ENCODE measurements around the gene SCUBE3.

Gene SCUBE3

GRCh38 chr6:35215665-35216411 is 2.1 kb downstream of the SCUBE3 start:
- Histone ChIP-seq H3K9ac (ENCODE audit: low read depth, low read length) (no peak overlapping the region), H3K27me3 (ENCODE audit: insufficient read depth, low read length) (peaks cover 90% of the 10 kb centered on the region), H3K9me3 (ENCODE audit: insufficient read depth, low read depth, low read length) (no peaks in the 10 kb centered on the region), H3K4me1 (ENCODE audit: insufficient read depth, low read length) (peaks cover 40% of the 10 kb centered on the region), H3K27ac (ENCODE audit: low read length) (no peak overlapping the region), H3K4me3 (ENCODE audit: low read length) (peak overlapping the region; percentile 68), H3K36me3 (ENCODE audit: insufficient read depth, low read depth, low read length) (no peaks in the 10 kb centered on the region)

- Histone ChIP-seq H3K27me3 (ENCODE audit: insufficient read depth, low read length) (peaks cover 90% of the 10 kb centered on the region), H3K9ac (ENCODE audit: low read depth, low read length) (no peak overlapping the region), H3K27ac (ENCODE audit: low read length) (no peak overlapping the region), H3K4me1 (ENCODE audit: insufficient read depth, low read length) (peaks cover 40% of the 10 kb centered on the region), H3K9me3 (ENCODE audit: insufficient read depth, low read depth, low read length) (no peaks in the 10 kb centered on the region), H3K4me3 (ENCODE audit: low read length) (peak overlapping the region; percentile 68), H3K36me3 (ENCODE audit: insufficient read depth, low read depth, low read length) (no peaks in the 10 kb centered on the region)
Measured at GRCh38 chr6:35216412-35216732, 2.6 kb downstream of the SCUBE3 start.

- Histone ChIP-seq H3K4me3 (ENCODE audit: low read length) (peak overlapping the region; percentile 68), H3K4me1 (ENCODE audit: insufficient read depth, low read length) (peaks cover 40% of the 10 kb centered on the region), H3K27ac (ENCODE audit: low read length) (no peak overlapping the region), H3K27me3 (ENCODE audit: insufficient read depth, low read length) (peaks cover 90% of the 10 kb centered on the region), H3K9me3 (ENCODE audit: insufficient read depth, low read depth, low read length) (no peaks in the 10 kb centered on the region), H3K9ac (ENCODE audit: low read depth, low read length) (peak overlapping the region; percentile 30; the same call in 1 of the 2 replicates), H3K36me3 (ENCODE audit: insufficient read depth, low read depth, low read length) (no peaks in the 10 kb centered on the region)
Measured at GRCh38 chr6:35216851-35217811, 3.4 kb downstream of the SCUBE3 start.

- H3K27me3 ChIP-seq (ENCODE audit: insufficient read depth, low read length), result peaks cover 90% of the 10 kb centered on the region
- no peak overlapping the region for H3K27ac ChIP-seq (ENCODE audit: low read length)
- peaks cover 36% of the 10 kb centered on the region for H3K4me1 ChIP-seq (ENCODE audit: insufficient read depth, low read length)
- H3K4me3 ChIP-seq (ENCODE audit: low read length), result no peak overlapping the region; the same call in 1 of the 2 replicates
- H3K9ac ChIP-seq (ENCODE audit: low read depth, low read length), result peak overlapping the region; percentile 30; the same call in 1 of the 2 replicates
- H3K9me3 ChIP-seq (ENCODE audit: insufficient read depth, low read depth, low read length), result no peaks in the 10 kb centered on the region
- H3K36me3 ChIP-seq (ENCODE audit: insufficient read depth, low read depth, low read length), result no peaks in the 10 kb centered on the region
Measured at GRCh38 chr6:35218021-35218420, 4.3 kb downstream of the SCUBE3 start.

- Histone ChIP-seq H3K4me1 (ENCODE audit: insufficient read depth, low read length) (peaks cover 36% of the 10 kb centered on the region), H3K4me3 (ENCODE audit: low read length) (no peak overlapping the region), H3K27ac (ENCODE audit: low read length) (no peak overlapping the region), H3K36me3 (ENCODE audit: insufficient read depth, low read depth, low read length) (no peaks in the 10 kb centered on the region), H3K9me3 (ENCODE audit: insufficient read depth, low read depth, low read length) (no peaks in the 10 kb centered on the region), H3K27me3 (ENCODE audit: insufficient read depth, low read length) (peaks cover 90% of the 10 kb centered on the region), H3K9ac (ENCODE audit: low read depth, low read length) (no peak overlapping the region)
Measured at GRCh38 chr6:35218456-35218855, 4.7 kb downstream of the SCUBE3 start.

GRCh38 chr6:35219683-35220326 is 6.0 kb downstream of the SCUBE3 start:
- no peak overlapping the region for H3K9ac ChIP-seq (ENCODE audit: low read depth, low read length)
- peaks cover 35% of the 10 kb centered on the region for H3K4me1 ChIP-seq (ENCODE audit: insufficient read depth, low read length)
- H3K27me3 ChIP-seq (ENCODE audit: insufficient read depth, low read length), result peaks cover 91% of the 10 kb centered on the region
- H3K36me3 ChIP-seq (ENCODE audit: insufficient read depth, low read depth, low read length), result no peaks in the 10 kb centered on the region
- H3K27ac ChIP-seq (ENCODE audit: low read length), result no peak overlapping the region
- H3K9me3 ChIP-seq (ENCODE audit: insufficient read depth, low read depth, low read length), result no peaks in the 10 kb centered on the region
- no peak overlapping the region for H3K4me3 ChIP-seq (ENCODE audit: low read length)

- H3K4me1 ChIP-seq (ENCODE audit: insufficient read depth, low read length), result peaks cover 26% of the 10 kb centered on the region
- H3K27me3 ChIP-seq (ENCODE audit: insufficient read depth, low read length), result peaks cover 87% of the 10 kb centered on the region
- H3K36me3 ChIP-seq (ENCODE audit: insufficient read depth, low read depth, low read length), result no peaks in the 10 kb centered on the region
Measured at GRCh38 chr6:35220711-35221110, 7.0 kb downstream of the SCUBE3 start.

GRCh38 chr6:35223396-35223795 is 9.6 kb downstream of the SCUBE3 start:
- H3K27ac ChIP-seq (ENCODE audit: low read length), result no peak overlapping the region
- no peaks in the 10 kb centered on the region for H3K9me3 ChIP-seq (ENCODE audit: insufficient read depth, low read depth, low read length)
- no peaks in the 10 kb centered on the region for H3K36me3 ChIP-seq (ENCODE audit: insufficient read depth, low read depth, low read length)
- H3K4me1 ChIP-seq (ENCODE audit: insufficient read depth, low read length), result peaks cover under 1% of the 10 kb centered on the region; the same call in 1 of the 2 replicates
- H3K27me3 ChIP-seq (ENCODE audit: insufficient read depth, low read length), result peaks cover 72% of the 10 kb centered on the region
- H3K4me3 ChIP-seq (ENCODE audit: low read length), result no peak overlapping the region
- H3K9ac ChIP-seq (ENCODE audit: low read depth, low read length), result no peak overlapping the region

More at GRCh38 chr6:35220711-35221110, 7.0 kb downstream of the SCUBE3 start:
- H3K9ac ChIP-seq (ENCODE audit: low read depth, low read length), result no peak overlapping the region
- no peaks in the 10 kb centered on the region for H3K9me3 ChIP-seq (ENCODE audit: insufficient read depth, low read depth, low read length)
- no peak overlapping the region for H3K27ac ChIP-seq (ENCODE audit: low read length)
- no peak overlapping the region for H3K4me3 ChIP-seq (ENCODE audit: low read length)

GRCh38 chr6:35224720-35225119 is 11.0 kb downstream of the SCUBE3 start:
- Histone ChIP-seq H3K4me3 (ENCODE audit: low read length) (no peak overlapping the region), H3K27me3 (ENCODE audit: insufficient read depth, low read length) (peaks cover 59% of the 10 kb centered on the region), H3K4me1 (ENCODE audit: insufficient read depth, low read length) (no peaks in the 10 kb centered on the region), H3K9ac (ENCODE audit: low read depth, low read length) (no peak overlapping the region), H3K27ac (ENCODE audit: low read length) (no peak overlapping the region), H3K9me3 (ENCODE audit: insufficient read depth, low read depth, low read length) (no peaks in the 10 kb centered on the region), H3K36me3 (ENCODE audit: insufficient read depth, low read depth, low read length) (no peaks in the 10 kb centered on the region)

- no peaks in the 10 kb centered on the region for H3K4me1 ChIP-seq (ENCODE audit: insufficient read depth, low read length)
- H3K36me3 ChIP-seq (ENCODE audit: insufficient read depth, low read depth, low read length), result no peaks in the 10 kb centered on the region
- H3K27ac ChIP-seq (ENCODE audit: low read length), result no peak overlapping the region
- no peak overlapping the region for H3K4me3 ChIP-seq (ENCODE audit: low read length)
- peaks cover 21% of the 10 kb centered on the region for H3K27me3 ChIP-seq (ENCODE audit: insufficient read depth, low read length)
- H3K9me3 ChIP-seq (ENCODE audit: insufficient read depth, low read depth, low read length), result no peaks in the 10 kb centered on the region
- no peak overlapping the region for H3K9ac ChIP-seq (ENCODE audit: low read depth, low read length)
Measured at GRCh38 chr6:35228481-35228880, 14.7 kb downstream of the SCUBE3 start.

GRCh38 chr6:35229304-35229703 is 15.5 kb downstream of the SCUBE3 start:
- Histone ChIP-seq H3K9ac (ENCODE audit: low read depth, low read length) (no peak overlapping the region), H3K9me3 (ENCODE audit: insufficient read depth, low read depth, low read length) (no peaks in the 10 kb centered on the region), H3K27ac (ENCODE audit: low read length) (no peak overlapping the region), H3K27me3 (ENCODE audit: insufficient read depth, low read length) (peaks cover 15% of the 10 kb centered on the region; the same call in 1 of the 2 replicates), H3K36me3 (ENCODE audit: insufficient read depth, low read depth, low read length) (no peaks in the 10 kb centered on the region), H3K4me1 (ENCODE audit: insufficient read depth, low read length) (no peaks in the 10 kb centered on the region), H3K4me3 (ENCODE audit: low read length) (no peak overlapping the region)
